HG02610 (cell line): ENCODE data around the gene CDH13.

Experiments used
- ATAC-seq: cut with Tn5 transposase; IDR thresholded peaks from one replicate; pipeline ENCODE4 v1.9.1; 2021; ENCODE audit warnings: mild to moderate bottlenecking, moderate library complexity; ENCODE audit not compliant: unreplicated experiment

Gene CDH13

GRCh38 chr16:83807327-83807709, 1180.5 kb downstream of the CDH13 start:
- ATAC-seq: no peak

GRCh38 chr16:83807710-83808572, 1181.2 kb downstream of the CDH13 start, which contains the start of gene HSBP1:
HSBP1 (plus strand) TSS chr16:83807978; CDS start chr16:83808077, 99 bp downstream.
- ATAC-seq: peak; percentile 93

- no peak for ATAC-seq
Observed at GRCh38 chr16:83808573-83809014, 1181.8 kb downstream of the CDH13 start.

- ATAC-seq: no peak
Observed at GRCh38 chr16:83809092-83809491, 1182.3 kb downstream of the CDH13 start.

GRCh38 chr16:83810901-83811300, 1184.1 kb downstream of the CDH13 start:
- no peak for ATAC-seq

- ATAC-seq: no peak
Observed at GRCh38 chr16:83813823-83814658, 1187.3 kb downstream of the CDH13 start.

- ATAC-seq: no peak
Observed at GRCh38 chr16:83814659-83814985, 1187.9 kb downstream of the CDH13 start.

- no peak for ATAC-seq
Observed at GRCh38 chr16:83817022-83817421, 1190.3 kb downstream of the CDH13 start.

- ATAC-seq: no peak
Observed at GRCh38 chr16:83818276-83818675, 1191.5 kb downstream of the CDH13 start.

- no peak for ATAC-seq
Observed at GRCh38 chr16:83819361-83819760, 1192.6 kb downstream of the CDH13 start.

GRCh38 chr16:83826146-83826913, 1199.6 kb downstream of the CDH13 start:
- no peak for ATAC-seq

- ATAC-seq: no peak
Observed at GRCh38 chr16:83830091-83830768, 1203.5 kb downstream of the CDH13 start.

- ATAC-seq: no peak
Observed at GRCh38 chr16:83830769-83831455, 1204.1 kb downstream of the CDH13 start.

- ATAC-seq: no peak
Observed at GRCh38 chr16:83831456-83831987, 1204.8 kb downstream of the CDH13 start.

GRCh38 chr16:83833921-83834320, 1207.2 kb downstream of the CDH13 start:
- ATAC-seq: no peak

- ATAC-seq: no peak
Observed at GRCh38 chr16:83835586-83836566, 1209.1 kb downstream of the CDH13 start.

- no peak for ATAC-seq
Observed at GRCh38 chr16:83837566-83837965, 1210.8 kb downstream of the CDH13 start.

GRCh38 chr16:83838151-83838550, 1211.4 kb downstream of the CDH13 start:
- ATAC-seq: no peak

GRCh38 chr16:83839561-83839960, 1212.8 kb downstream of the CDH13 start:
- ATAC-seq: no peak
